Neural cell (in vitro differentiated cells): ENCODE data around the gene ULBP2.

Experiments used
- CTCF ChIP-seq: fragments of 450-650 bp; IDR thresholded peaks from 2 replicates; pipeline ENCODE4 v1.5.1; 2014; ENCODE audit warnings: antibody characterized with exemption, mild to moderate bottlenecking, moderate library complexity; ENCODE audit not compliant: poor library complexity, severe bottlenecking
- EP300 ChIP-seq: fragments of 450-650 bp; conservative IDR thresholded peaks from 2 replicates; pipeline ENCODE4 v1.6.1; 2014; ENCODE audit warnings: antibody characterized with exemption, mild to moderate bottlenecking, moderate library complexity; ENCODE audit not compliant: poor library complexity, severe bottlenecking
- EZH2 ChIP-seq: fragments of 200-600, 300-800 bp; shearing (Covaris generic), sonication (generic); IDR thresholded peaks from 2 replicates; pipeline ENCODE4 v1.6.1; 2014; ENCODE audit warnings: antibody characterized with exemption, low read length, borderline replicate concordance, mild to moderate bottlenecking; ENCODE audit not compliant: insufficient read depth, poor library complexity, severe bottlenecking
- MXI1 ChIP-seq: fragments of 450-650 bp; conservative IDR thresholded peaks from 2 replicates; pipeline ENCODE4 v1.6.1; 2014; ENCODE audit warnings: antibody characterized with exemption, mild to moderate bottlenecking; ENCODE audit not compliant: poor library complexity, severe bottlenecking
- POLR2AphosphoS5 ChIP-seq: IDR thresholded peaks from 2 replicates; pipeline ENCODE4 v1.6.1; 2012
- RAD21 ChIP-seq: fragments of 450-650 bp; conservative IDR thresholded peaks from 2 replicates; pipeline ENCODE4 v1.6.1; 2014; ENCODE audit warnings: antibody characterized with exemption, mild to moderate bottlenecking, moderate library complexity
- REST ChIP-seq: IDR thresholded peaks from 2 replicates; pipeline ENCODE4 v1.6.1; 2012; ENCODE audit warnings: borderline replicate concordance
- SMC3 ChIP-seq: fragments of 450-650 bp; conservative IDR thresholded peaks from 2 replicates; pipeline ENCODE4 v1.6.1; 2014; ENCODE audit warnings: antibody characterized with exemption, mild to moderate bottlenecking, moderate library complexity; ENCODE audit not compliant: poor library complexity
- TAF1 ChIP-seq: IDR thresholded peaks from 2 replicates; pipeline ENCODE4 v1.6.1; 2012; ENCODE audit warnings: low read depth

GRCh38 chr6:149921361-149921760 is 20.5 kb upstream of the ULBP2 start:
- TF ChIP-seq POLR2AphosphoS5: no peak
- TF ChIP-seq SMC3: no peak
- TF ChIP-seq CTCF: no peak
- TF ChIP-seq EZH2: no peak
- no peak for TF ChIP-seq RAD21
- TF ChIP-seq EP300: no peak
- TF ChIP-seq MXI1: no peak
- no peak for TF ChIP-seq REST
- no peak for TF ChIP-seq TAF1
